ENCODE data around the gene VPS37B.
A peak's percentile ranks its signal among the peaks of the same experiment; 100 is the strongest.

The VPS37B gene

GRCh38 chr12:122889761-122890520, 6.0 kb downstream of the VPS37B start:
- Histone ChIP-seq H3K27me3 (replicated peaks; ENCODE audit: control insufficient read depth, insufficient read depth, low read length) (no peaks in the 10 kb centered on the region), H3K4me3 (ENCODE audit: low read length) (no peak overlapping the region), H3K9ac (ENCODE audit: low read length) (no peak overlapping the region), H3K4me1 (ENCODE audit: control insufficient read depth, insufficient read depth, low read length) (peaks cover 43% of the 10 kb centered on the region), H3K9me3 (ENCODE audit: control insufficient read depth, low read length) (no peaks in the 10 kb centered on the region), H3K36me3 (ENCODE audit: control insufficient read depth, insufficient read depth, low read length, severe bottlenecking) (no peaks in the 10 kb centered on the region)
- DNase-seq (ENCODE audit: low read depth) = no peak

DNA sequence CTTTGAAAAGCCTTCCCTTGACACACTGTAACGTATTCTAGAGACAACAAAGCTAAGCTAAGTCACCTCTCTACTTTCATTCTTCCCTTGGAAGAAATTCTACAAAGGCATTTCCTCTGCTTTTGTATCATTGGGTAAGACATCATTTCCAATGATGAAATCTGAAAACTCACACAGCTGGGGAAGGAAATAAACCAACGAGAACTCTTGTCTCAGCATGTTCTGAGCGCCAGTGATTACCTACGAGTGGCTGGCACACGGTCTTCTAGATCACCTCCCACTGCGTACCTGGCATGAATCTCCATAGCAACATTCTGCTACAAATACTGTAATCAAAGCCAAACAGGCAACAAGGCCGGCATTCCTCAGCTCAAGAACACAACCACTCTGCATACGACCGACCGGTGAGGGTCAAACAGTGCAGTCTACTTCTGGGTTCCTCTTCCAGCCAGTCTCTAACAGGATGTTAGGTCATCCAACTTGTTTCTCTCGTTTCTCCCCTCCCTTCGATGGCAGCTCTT, 7.6 kb downstream of the VPS37B start:
- peak; percentile 48 for DNase-seq (ENCODE audit: low read depth)
- no peak overlapping the region for H3K9ac ChIP-seq (ENCODE audit: low read length)
- H3K4me3 ChIP-seq (ENCODE audit: low read length) = no peak overlapping the region
- no peaks in the 10 kb centered on the region for H3K9me3 ChIP-seq (ENCODE audit: control insufficient read depth, low read length)
- H3K27me3 ChIP-seq (replicated peaks; ENCODE audit: control insufficient read depth, insufficient read depth, low read length) = no peaks in the 10 kb centered on the region
- peaks cover 38% of the 10 kb centered on the region for H3K4me1 ChIP-seq (ENCODE audit: control insufficient read depth, insufficient read depth, low read length)
- H3K36me3 ChIP-seq (ENCODE audit: control insufficient read depth, insufficient read depth, low read length, severe bottlenecking) = no peaks in the 10 kb centered on the region

- Histone ChIP-seq H3K9ac (ENCODE audit: low read length) (no peak overlapping the region), H3K9me3 (ENCODE audit: control insufficient read depth, low read length) (no peaks in the 10 kb centered on the region), H3K36me3 (ENCODE audit: control insufficient read depth, insufficient read depth, low read length, severe bottlenecking) (no peaks in the 10 kb centered on the region), H3K4me1 (ENCODE audit: control insufficient read depth, insufficient read depth, low read length) (peaks cover 38% of the 10 kb centered on the region), H3K4me3 (ENCODE audit: low read length) (no peak overlapping the region), H3K27me3 (replicated peaks; ENCODE audit: control insufficient read depth, insufficient read depth, low read length) (no peaks in the 10 kb centered on the region)
- no peak for DNase-seq (ENCODE audit: low read depth)
These were observed 8.1 kb downstream of the VPS37B start for GRCh38 chr12:122887819-122888212.

- Histone ChIP-seq H3K27me3 (replicated peaks; ENCODE audit: control insufficient read depth, insufficient read depth, low read length) (no peaks in the 10 kb centered on the region), H3K9ac (ENCODE audit: low read length) (no peak overlapping the region), H3K4me3 (ENCODE audit: low read length) (no peak overlapping the region), H3K4me1 (ENCODE audit: control insufficient read depth, insufficient read depth, low read length) (peaks cover 33% of the 10 kb centered on the region), H3K36me3 (ENCODE audit: control insufficient read depth, insufficient read depth, low read length, severe bottlenecking) (no peaks in the 10 kb centered on the region), H3K9me3 (ENCODE audit: control insufficient read depth, low read length) (no peaks in the 10 kb centered on the region)
- DNase-seq (ENCODE audit: low read depth) = no peak
These were observed 8.8 kb downstream of the VPS37B start for GRCh38 chr12:122886851-122887818.

DNA sequence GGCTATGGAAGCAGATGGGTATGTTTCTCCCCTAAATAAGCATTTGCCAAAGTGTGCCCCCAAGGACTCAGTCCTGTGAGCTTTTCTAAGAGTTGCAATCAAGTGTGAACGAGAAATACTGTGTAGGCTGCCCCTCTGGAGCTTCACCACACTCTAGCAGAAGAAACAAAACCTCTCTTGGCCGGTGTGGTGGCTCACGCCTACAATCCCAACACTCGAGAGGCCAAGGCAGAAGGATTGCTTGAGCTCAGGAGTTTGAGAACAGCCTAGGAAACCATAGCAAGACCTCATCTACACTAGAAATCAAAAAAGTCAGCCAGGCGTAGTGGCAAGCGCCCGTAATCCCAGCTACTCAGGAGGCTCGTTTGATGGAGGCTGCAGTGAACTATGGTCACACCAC, 9.8 kb downstream of the VPS37B start:
- Histone ChIP-seq H3K27me3 (replicated peaks; ENCODE audit: control insufficient read depth, insufficient read depth, low read length) (no peaks in the 10 kb centered on the region), H3K4me3 (ENCODE audit: low read length) (no peak overlapping the region), H3K9ac (ENCODE audit: low read length) (no peak overlapping the region), H3K4me1 (ENCODE audit: control insufficient read depth, insufficient read depth, low read length) (peaks cover 23% of the 10 kb centered on the region), H3K36me3 (ENCODE audit: control insufficient read depth, insufficient read depth, low read length, severe bottlenecking) (no peaks in the 10 kb centered on the region), H3K9me3 (ENCODE audit: control insufficient read depth, low read length) (no peaks in the 10 kb centered on the region)
- no peak for DNase-seq (ENCODE audit: low read depth)

- no peaks in the 10 kb centered on the region for H3K36me3 ChIP-seq (ENCODE audit: control insufficient read depth, insufficient read depth, low read length, severe bottlenecking)
- H3K9me3 ChIP-seq (ENCODE audit: control insufficient read depth, low read length) = no peaks in the 10 kb centered on the region
- H3K4me1 ChIP-seq (ENCODE audit: control insufficient read depth, insufficient read depth, low read length) = peaks cover 27% of the 10 kb centered on the region
- H3K27me3 ChIP-seq (replicated peaks; ENCODE audit: control insufficient read depth, insufficient read depth, low read length) = no peaks in the 10 kb centered on the region
- no peak overlapping the region for H3K4me3 ChIP-seq (ENCODE audit: low read length)
- no peak for DNase-seq (ENCODE audit: low read depth)
- no peak overlapping the region for H3K9ac ChIP-seq (ENCODE audit: low read length)
These were observed 11.1 kb downstream of the VPS37B start for GRCh38 chr12:122884860-122885259.

DNA sequence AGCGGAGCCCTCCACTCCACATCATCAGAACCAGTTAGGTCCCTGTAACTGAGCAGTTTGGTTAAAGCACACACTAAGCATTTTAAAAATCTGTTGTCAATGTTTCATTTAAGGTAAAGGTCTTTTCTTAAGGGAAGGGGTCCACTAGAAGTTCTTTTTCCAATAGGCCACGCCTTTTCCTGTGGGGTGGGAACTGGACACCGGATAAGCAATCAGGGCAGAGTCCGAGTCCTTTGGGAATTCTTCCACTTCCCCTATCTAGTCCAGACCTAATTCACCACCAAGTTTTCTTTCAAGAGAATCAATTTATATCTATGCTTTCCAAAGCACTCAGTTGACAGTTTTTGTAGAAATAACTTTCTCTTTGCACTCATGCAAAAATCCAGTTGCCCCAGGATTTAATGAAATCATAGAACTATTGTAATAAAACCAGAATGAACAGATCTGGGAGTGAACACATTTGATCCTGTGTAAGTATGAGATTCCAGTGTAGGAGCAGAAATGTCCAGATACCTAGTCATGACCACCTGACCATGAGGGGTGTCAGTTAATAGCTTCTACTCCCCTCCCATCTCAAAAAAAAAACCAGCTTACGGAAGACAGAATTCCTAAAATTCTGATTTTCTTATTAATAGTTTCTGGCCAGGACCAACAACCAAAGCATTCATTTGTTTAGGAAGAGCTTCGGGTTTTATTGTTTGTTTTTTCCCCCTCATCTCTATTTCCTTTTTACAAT, 11.7 kb downstream of the VPS37B start:
- Histone ChIP-seq H3K4me1 (ENCODE audit: control insufficient read depth, insufficient read depth, low read length) (peaks cover 33% of the 10 kb centered on the region), H3K9me3 (ENCODE audit: control insufficient read depth, low read length) (no peaks in the 10 kb centered on the region), H3K9ac (ENCODE audit: low read length) (no peak overlapping the region), H3K4me3 (ENCODE audit: low read length) (no peak overlapping the region), H3K27me3 (replicated peaks; ENCODE audit: control insufficient read depth, insufficient read depth, low read length) (no peaks in the 10 kb centered on the region), H3K36me3 (ENCODE audit: control insufficient read depth, insufficient read depth, low read length, severe bottlenecking) (no peaks in the 10 kb centered on the region)
- DNase-seq (ENCODE audit: low read depth) = no peak

DNA sequence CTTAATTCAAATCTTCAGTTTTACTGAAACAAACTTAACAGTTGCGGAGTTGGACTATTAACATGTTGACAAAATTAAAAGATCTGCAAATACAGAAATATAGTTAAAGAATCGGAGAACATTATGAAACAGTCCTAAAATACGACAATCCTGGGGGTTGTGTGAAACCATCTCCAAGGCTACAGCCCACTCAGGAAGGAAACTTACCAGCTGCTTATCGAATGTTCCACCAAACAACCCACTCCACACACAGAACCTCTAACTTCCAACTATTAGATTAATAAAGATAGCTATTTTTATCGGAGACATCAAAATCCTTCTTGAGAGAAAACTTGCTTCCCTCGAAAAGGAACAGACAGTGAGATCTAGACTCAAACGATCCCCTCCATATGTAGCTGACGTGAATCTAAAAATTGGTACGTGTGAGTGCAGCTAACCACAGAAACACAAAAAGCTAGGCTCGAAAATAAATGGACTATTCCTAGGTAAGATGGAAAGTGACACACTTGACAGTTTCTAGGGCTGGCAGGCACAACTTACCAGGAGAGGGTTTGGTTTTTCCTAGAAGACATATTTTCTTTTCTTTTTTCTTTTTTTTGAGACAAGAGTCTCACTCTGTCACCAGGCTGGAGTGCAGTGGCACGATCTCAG, 12.9 kb downstream of the VPS37B start:
- Histone ChIP-seq H3K4me3 (ENCODE audit: low read length) (no peak overlapping the region), H3K9ac (ENCODE audit: low read length) (no peak overlapping the region), H3K9me3 (ENCODE audit: control insufficient read depth, low read length) (no peaks in the 10 kb centered on the region), H3K4me1 (ENCODE audit: control insufficient read depth, insufficient read depth, low read length) (peaks cover 26% of the 10 kb centered on the region), H3K27me3 (replicated peaks; ENCODE audit: control insufficient read depth, insufficient read depth, low read length) (no peaks in the 10 kb centered on the region), H3K36me3 (ENCODE audit: control insufficient read depth, insufficient read depth, low read length, severe bottlenecking) (no peaks in the 10 kb centered on the region)
- DNase-seq (ENCODE audit: low read depth) = no peak

- no peaks in the 10 kb centered on the region for H3K27me3 ChIP-seq (replicated peaks; ENCODE audit: control insufficient read depth, insufficient read depth, low read length)
- H3K4me3 ChIP-seq (ENCODE audit: low read length) = peak overlapping the region; percentile 44
These were observed 15.3 kb downstream of the VPS37B start for GRCh38 chr12:122880668-122881067.

GRCh38 chr12:122880155-122880667, 15.7 kb downstream of the VPS37B start:
- H3K27me3 ChIP-seq (replicated peaks; ENCODE audit: control insufficient read depth, insufficient read depth, low read length) = no peaks in the 10 kb centered on the region
- H3K4me1 ChIP-seq (ENCODE audit: control insufficient read depth, insufficient read depth, low read length) = peaks cover 23% of the 10 kb centered on the region
- H3K9ac ChIP-seq (ENCODE audit: low read length) = peak overlapping the region; percentile 27
- no peak for DNase-seq (ENCODE audit: low read depth)
- H3K36me3 ChIP-seq (ENCODE audit: control insufficient read depth, insufficient read depth, low read length, severe bottlenecking) = no peaks in the 10 kb centered on the region
- H3K4me3 ChIP-seq (ENCODE audit: low read length) = peak overlapping the region; percentile 44
- no peaks in the 10 kb centered on the region for H3K9me3 ChIP-seq (ENCODE audit: control insufficient read depth, low read length)

More at GRCh38 chr12:122880668-122881067, 15.3 kb downstream of the VPS37B start:
- Histone ChIP-seq H3K4me1 (ENCODE audit: control insufficient read depth, insufficient read depth, low read length) (peaks cover 23% of the 10 kb centered on the region), H3K36me3 (ENCODE audit: control insufficient read depth, insufficient read depth, low read length, severe bottlenecking) (no peaks in the 10 kb centered on the region), H3K9me3 (ENCODE audit: control insufficient read depth, low read length) (no peaks in the 10 kb centered on the region), H3K9ac (ENCODE audit: low read length) (peak overlapping the region; percentile 27)
- no peak for DNase-seq (ENCODE audit: low read depth)

All from adipocyte (in vitro differentiated cells).